ENCODE measurements around the gene TUT7.

Gene TUT7

DNA sequence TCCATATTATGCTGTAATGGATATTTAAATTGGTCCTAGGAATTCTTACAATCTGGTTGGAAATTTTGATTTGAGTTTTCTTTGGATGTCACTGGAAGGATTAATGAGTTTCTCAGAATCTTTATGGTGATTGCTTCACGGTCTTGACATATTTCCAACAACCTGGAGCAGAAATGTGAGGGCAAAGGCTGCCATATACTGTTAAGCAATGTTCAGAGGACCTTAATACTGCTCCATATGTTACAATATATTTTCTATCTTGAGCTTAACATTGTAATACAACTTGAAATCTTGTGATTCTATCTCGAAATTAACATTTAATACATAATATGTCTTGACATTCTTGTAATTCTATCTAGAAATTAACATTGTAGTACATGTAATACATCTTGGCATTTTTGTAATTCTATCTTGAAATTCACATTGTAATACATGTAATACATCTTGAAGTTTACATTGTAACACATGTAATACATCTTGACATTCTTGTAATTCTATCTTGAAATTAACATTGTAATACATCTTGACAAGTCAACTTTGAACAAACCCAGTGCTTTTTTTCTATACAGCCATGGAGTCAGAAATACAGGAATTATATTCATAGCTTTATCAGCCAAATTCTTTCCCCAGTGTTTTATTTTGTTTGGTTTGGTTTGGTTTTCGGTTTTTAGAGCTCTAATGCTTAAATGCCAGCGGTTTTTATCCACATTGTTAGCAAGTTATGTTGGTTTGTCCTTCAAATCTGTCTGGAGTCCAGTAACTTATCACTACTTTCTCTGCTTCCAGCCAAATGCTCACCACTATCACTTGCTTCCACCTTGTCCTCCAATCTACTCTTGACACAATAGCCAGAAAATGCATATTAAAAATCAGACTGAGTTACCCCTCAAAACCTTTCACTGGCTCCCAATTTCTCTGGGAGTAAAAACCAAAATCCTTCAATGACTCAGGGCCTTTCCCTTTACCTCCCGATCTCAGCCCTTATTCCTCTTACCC lies 3.0 kb upstream of the TUT7 start:
- Histone ChIP-seq H4K20me1 (ENCODE audit: insufficient read depth, low read length) (no peaks in the 10 kb centered on the region), H3K27ac (ENCODE audit: low read length) (no peak overlapping the region), H3K27me3 (ENCODE audit: low read depth, low read length) (no peaks in the 10 kb centered on the region), H3K79me2 (ENCODE audit: low read length) (peaks cover 20% of the 10 kb centered on the region), H3K4me2 (ENCODE audit: low read length) (no peak overlapping the region), H3K4me3 (ENCODE audit: low read length) (no peak overlapping the region), H3K9ac (ENCODE audit: low read length) (no peak overlapping the region), H3K4me1 (ENCODE audit: low read length) (peaks cover 17% of the 10 kb centered on the region), H2AFZ (ENCODE audit: low read depth, low read length) (no peak overlapping the region), H3K36me3 (replicated peaks; ENCODE audit: low read depth, low read length) (no peaks in the 10 kb centered on the region), H3K9me3 (ENCODE audit: insufficient read depth, low read length) (no peaks in the 10 kb centered on the region)
- TF ChIP-seq EZH2phosphoT487 (IDR thresholded peaks at IDR 0.05; ENCODE audit: low read depth) (no peak), CTCF (IDR thresholded peaks at IDR 0.05; ENCODE audit: low read depth, low read length) (no peak)

GRCh38 chr9:86355814-86356213 lies 1.6 kb upstream of the TUT7 start:
- peaks cover 5% of the 10 kb centered on the region for H3K36me3 ChIP-seq (replicated peaks; ENCODE audit: low read depth, low read length)
- no peak overlapping the region for H2AFZ ChIP-seq (ENCODE audit: low read depth, low read length)
- H3K9me3 ChIP-seq (ENCODE audit: insufficient read depth, low read length), result no peaks in the 10 kb centered on the region
- no peak overlapping the region for H3K4me2 ChIP-seq (ENCODE audit: low read length)
- H3K4me3 ChIP-seq (ENCODE audit: low read length), result no peak overlapping the region
- no peaks in the 10 kb centered on the region for H3K27me3 ChIP-seq (ENCODE audit: low read depth, low read length)
- peaks cover 29% of the 10 kb centered on the region for H3K4me1 ChIP-seq (ENCODE audit: low read length)
- H3K79me2 ChIP-seq (ENCODE audit: low read length), result peaks cover 34% of the 10 kb centered on the region
- no peaks in the 10 kb centered on the region for H4K20me1 ChIP-seq (ENCODE audit: insufficient read depth, low read length)
- H3K9ac ChIP-seq (ENCODE audit: low read length), result no peak overlapping the region
- TF ChIP-seq EZH2phosphoT487 (IDR thresholded peaks at IDR 0.05; ENCODE audit: low read depth) (no peak), CTCF (IDR thresholded peaks at IDR 0.05; ENCODE audit: low read depth, low read length) (no peak)
- H3K27ac ChIP-seq (ENCODE audit: low read length), result no peak overlapping the region

DNA sequence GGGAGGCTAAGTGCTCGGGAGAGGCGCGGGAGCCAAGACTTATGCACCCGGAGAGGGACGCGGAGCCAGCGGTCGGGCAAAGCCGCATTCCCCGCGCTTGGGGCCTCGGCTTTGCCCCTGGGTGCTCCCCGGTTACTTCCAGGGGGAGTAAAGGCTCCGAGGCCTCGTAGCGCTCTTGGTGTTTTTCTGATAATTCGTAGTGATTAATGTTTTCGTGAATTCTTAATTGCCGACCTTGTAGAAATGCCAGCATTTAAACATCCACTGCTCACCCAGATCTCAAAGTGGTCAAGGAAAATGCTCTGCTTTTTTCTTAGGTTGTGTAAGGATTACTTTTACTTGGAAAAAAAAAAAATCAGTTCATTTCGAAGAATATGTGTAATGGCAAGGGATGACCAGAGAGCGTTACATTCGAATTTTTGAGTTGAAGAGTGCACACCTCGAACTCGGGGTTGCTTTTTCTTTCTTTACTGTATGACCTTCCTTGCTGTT lies 654 bp upstream of the TUT7 start:
- Histone ChIP-seq H3K4me2 (ENCODE audit: low read length) (peak overlapping the region; percentile 92), H2AFZ (ENCODE audit: low read depth, low read length) (peak overlapping the region; percentile 83), H3K79me2 (ENCODE audit: low read length) (peaks cover 41% of the 10 kb centered on the region)

More for the DNA sequence above, 654 bp upstream of the TUT7 start:
- Histone ChIP-seq H3K27ac (ENCODE audit: low read length) (no peak overlapping the region), H3K4me1 (ENCODE audit: low read length) (peaks cover 35% of the 10 kb centered on the region), H3K36me3 (replicated peaks; ENCODE audit: low read depth, low read length) (peaks cover 5% of the 10 kb centered on the region), H4K20me1 (ENCODE audit: insufficient read depth, low read length) (no peaks in the 10 kb centered on the region), H3K9ac (ENCODE audit: low read length) (peak overlapping the region; percentile 76), H3K27me3 (ENCODE audit: low read depth, low read length) (no peaks in the 10 kb centered on the region), H3K4me3 (ENCODE audit: low read length) (peak overlapping the region; percentile 98), H3K9me3 (ENCODE audit: insufficient read depth, low read length) (no peaks in the 10 kb centered on the region)
- TF ChIP-seq CTCF (IDR thresholded peaks at IDR 0.05; ENCODE audit: low read depth, low read length) (no peak), EZH2phosphoT487 (IDR thresholded peaks at IDR 0.05; ENCODE audit: low read depth) (no peak)

All from OCI-LY3 (cell line).